ENCODE results near the gene VEGFD.

VEGFD gene, protein sequence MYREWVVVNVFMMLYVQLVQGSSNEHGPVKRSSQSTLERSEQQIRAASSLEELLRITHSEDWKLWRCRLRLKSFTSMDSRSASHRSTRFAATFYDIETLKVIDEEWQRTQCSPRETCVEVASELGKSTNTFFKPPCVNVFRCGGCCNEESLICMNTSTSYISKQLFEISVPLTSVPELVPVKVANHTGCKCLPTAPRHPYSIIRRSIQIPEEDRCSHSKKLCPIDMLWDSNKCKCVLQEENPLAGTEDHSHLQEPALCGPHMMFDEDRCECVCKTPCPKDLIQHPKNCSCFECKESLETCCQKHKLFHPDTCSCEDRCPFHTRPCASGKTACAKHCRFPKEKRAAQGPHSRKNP

DNA sequence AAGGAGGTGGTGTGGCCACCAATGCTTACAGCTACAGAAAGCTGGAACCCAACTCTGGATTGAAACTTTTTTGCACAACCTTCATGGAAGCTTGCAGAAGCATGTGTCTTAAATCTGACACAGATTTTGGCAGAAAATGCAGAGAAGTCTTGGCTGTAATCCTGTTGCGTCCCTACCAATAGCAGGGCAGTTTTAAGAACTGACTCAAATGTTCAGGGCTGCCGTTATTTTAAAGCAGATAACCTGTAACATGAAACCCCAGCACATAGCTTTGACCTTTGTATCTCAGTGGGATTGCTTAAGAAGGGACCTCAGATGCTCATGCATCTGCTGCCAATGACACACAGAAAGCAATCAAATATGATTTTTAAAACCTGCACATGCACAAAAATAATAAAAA lies at the start of gene VEGFD:
VEGFD (minus strand) TSS at position 110 of the 400 bp plus-strand sequence. CDS start 467 bp downstream, outside the sequence.
- DNase-seq (ENCODE audit: low spot score), result no peak

DNA sequence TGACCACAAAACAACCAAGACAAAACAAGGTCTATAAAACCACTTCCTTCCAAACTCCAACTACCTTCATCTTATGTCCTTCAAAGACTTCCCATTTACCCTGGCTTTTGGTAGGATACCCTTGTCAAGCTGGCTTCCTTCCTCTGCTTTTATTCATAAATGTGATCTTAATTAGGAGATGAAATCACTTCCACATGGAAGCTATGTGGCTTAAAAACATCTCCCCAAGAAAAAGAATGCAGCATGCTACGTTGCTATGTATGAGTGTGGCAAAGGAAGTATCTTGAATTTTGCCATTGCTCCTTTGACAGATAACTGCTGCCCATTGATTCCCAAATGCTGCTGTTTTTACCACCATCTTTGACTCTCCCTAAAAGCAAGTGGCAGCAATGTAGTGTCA lies 46.4 kb upstream of the VEGFD start:
- DNase-seq (ENCODE audit: low spot score), result no peak

DNA sequence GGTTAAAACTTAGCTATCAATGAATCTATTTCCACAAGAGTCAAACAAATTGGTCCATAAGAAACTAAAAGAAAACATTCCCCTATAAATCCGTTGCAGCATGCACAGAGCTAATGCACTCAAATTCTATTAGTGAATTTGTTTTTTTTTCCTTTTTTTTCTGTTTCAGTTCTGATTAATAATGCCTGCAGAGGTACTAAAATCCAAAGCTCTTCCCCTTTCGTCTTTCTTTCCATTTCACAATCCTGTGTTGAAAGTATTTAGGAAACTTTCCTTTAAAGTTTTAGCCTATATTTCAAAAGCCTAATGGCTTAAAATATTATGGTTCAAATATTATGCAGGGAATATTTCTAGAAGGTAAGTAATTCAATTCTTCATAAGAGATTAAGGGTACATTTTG lies 45.9 kb upstream of the VEGFD start:
- no peak for DNase-seq (ENCODE audit: low spot score)

DNA sequence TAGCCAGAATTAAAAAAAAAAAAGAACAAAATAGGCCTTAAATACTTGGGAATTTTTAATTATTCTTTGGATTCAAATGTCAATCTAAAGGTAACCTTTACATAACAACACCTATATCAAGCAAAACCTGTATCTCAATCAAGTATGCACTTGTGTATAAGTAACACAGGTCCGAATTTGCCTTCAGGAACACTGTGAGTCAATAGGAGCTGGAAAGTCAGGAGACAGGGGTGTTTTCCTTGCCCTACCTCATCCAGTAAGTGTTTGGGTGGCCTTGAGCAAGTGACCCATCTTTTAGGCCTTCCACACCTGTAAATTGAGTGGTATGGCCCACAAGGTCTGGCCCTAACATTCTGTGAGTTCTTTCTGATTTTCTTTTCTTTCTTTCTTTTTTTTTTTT lies 40.8 kb upstream of the VEGFD start:
- no peak for DNase-seq (ENCODE audit: low spot score)

DNA sequence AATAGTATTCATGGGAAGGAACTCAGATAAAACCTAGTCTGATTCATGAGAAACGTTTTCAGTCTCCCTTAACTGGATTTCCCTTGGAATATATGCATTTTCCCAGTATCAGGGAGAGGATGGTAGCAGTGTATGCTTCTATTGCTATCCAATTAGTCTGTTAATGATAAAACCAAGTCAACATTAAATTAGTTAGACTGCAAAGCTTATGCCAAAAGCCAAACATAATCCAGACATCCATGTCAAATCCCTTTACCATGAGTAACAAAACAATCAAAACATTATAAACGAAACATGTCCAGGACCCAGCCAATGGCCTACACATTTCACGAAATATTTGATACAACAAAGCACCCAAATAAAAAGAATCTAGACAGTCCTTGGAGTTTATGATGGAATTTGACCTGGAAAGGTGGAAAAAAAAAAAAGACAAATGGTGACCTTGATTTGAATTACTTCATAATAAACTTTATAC lies 34.5 kb upstream of the VEGFD start:
- DNase-seq (ENCODE audit: low spot score), result no peak

DNA sequence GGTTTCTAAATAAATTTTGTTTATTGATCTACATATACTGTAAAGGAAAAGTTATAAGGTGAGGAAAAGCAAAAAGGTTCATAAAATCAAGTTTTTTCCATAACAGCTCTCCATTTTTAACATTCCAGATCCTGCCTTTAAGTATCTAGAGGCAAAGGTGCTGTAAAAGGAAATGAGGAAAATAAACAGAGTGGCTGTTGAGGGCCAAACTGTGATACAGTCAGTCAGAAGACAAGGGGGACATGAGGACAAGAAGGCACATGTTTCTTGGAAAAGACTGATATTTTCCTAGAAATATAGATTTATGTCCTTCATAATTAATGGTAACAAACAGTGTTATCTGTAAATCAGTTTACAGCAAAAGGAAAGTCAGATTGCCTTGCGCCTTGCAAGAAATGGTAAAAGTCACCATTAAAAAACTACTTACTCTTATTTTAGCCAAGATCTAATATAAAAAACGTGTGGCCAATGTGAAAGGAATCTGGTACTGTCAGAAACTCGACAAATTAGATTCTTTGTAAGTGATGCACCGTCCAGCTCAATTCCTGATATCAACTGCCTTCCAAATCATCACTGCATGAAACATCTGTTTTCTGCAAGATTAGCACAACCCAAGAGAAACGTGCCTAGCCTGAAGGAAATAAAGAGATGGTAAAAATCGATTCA lies 34.0 kb upstream of the VEGFD start:
- DNase-seq (ENCODE audit: low spot score), result no peak

DNA sequence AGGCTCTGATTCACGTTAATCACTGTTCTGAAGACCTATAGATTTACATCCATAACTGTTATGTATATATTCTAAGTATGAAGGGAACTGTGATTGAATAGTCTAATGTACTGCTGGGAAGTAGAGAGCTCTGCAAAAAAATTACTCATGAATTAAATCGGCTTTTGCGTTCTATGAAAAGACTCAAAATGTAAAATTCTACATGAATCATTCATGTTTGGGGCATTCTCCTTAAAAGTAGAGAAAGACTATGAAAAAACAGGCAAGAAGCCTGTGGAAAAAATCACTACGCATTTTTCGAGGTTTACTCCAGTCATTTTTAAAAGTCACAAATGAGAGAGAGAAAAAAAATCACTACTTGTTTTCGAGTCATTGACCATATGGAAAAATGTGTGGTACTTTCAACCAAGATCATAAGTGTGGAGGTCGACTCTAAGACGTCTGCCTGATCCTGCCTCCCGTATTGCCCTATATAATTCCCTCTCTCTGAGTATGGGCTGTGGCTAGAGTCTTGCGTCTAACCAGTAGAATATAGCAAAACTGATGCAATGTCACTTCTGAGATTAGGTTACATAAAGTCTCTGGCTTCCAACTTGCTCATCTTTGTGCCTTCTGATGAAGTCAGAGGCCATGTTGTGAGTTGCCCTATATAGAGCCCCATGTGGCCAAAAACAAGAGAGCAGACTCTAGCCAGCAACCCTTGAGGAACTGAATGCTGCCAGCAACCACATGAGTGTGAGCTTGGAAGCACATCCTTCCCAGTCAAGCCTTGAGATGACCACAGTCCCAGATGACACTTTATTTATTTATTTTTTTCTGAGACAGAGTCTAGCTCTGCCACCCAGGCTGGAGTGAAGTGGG lies 32.1 kb upstream of the VEGFD start:
- no peak for DNase-seq (ENCODE audit: low spot score)

DNA sequence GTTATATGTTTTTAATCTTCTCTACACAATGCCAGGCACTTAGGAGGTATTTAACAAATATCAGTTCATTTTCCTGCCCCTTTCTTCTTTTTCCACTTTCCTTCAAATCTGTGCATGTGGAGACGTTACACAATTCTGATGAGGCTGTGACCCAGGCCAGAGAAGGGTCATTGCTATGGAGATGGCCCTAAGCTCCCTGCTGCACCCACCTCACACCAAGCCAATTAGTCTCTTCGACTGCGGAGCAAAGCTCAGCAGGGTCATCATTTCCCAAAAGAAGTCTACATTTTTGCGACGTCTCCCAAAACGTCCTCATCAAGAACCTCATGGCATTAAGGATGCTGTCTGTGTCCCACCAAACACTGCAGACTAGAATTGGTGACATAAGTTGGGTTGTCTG lies 28.9 kb upstream of the VEGFD start:
- no peak for DNase-seq (ENCODE audit: low spot score)

DNA sequence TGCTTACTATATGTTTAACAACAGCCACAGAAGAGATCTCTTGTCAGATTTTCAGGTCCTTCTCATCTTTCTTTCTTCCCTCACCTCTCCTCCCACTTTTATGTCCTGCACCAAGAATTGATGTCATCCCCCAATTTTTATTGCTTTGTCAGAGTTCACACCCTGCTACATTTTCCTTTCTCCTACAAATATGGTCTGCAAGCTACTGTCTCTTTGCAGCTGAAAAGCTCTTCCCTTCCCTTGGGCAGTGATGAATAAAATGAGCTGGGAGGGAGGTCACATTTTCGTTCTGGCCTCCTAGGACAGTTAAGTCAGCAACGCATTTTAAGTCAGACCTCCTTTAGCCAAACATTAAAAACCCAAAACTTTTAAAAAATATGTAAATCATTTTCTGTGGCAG lies 26.7 kb upstream of the VEGFD start:
- no peak for DNase-seq (ENCODE audit: low spot score)

DNA sequence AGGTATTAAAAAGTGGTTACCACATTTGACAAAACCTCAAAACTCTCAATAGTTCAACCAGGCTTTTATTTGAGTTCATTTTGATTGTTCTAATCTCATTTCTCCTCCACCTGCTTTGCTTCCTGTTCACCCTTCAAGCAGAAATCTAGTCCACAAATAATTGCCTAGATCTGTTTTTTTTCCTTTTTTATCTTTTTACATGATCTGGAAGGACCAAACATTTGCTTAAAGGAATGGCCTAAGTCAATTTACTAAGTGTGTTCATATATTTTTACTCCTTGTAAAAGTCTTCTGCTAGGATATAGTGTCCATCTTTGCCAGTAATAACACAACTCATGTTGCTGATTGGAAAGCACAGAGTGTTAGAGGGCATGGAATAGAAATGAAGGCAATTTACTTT lies 26.2 kb upstream of the VEGFD start:
- DNase-seq (ENCODE audit: low spot score), result no peak

DNA sequence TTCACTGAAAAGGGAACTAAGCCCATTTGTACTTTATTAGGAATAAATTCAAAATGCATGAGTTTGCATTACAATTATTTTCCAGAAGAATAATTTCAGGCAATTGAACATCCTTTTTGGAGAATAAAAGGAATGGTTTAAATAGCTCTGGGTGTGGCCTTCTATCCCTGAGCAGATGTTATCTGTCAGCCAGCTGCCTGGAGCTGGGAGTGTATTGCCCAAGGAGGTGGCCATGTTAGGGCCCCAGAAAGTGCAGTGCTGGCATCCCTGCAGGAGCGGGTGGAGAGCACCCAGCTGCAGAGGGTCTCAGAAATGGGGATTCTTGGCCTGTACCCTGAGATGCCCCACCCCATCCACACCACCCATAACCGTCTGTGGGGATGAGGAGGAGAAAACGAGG lies 21.6 kb upstream of the VEGFD start:
- no peak for DNase-seq (ENCODE audit: low spot score)

DNA sequence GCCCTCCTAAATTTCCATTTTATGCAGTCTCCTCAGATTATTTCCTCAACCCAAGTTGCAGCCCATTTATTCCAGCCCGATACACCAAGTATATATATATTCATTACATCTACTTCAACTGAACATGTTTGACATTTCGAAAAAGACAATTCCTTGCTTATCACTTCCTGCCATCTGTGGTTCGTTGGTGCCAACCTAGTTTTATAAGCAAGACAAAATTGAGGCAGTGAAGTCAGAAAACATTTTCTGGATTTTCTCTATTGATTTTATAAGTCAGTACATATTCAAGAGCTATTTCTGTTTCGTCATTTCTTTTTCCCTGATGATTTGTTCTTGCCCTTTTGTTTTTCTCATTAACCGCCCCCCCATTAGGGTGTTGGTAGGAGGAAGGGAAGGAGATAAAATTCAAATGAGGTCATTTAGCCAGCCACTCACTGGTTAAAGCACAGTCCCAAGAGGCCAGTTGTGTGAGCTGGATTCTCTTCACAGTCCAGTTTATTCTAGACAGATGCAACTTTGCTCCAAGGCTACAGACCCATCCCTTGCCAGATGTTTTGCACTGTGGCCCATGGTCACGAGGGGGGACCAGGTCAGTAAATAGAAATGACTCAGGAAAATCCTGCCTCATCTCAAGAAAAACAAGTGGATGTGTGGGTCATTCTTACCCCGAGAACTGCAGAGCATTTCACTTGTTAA lies 20.3 kb upstream of the VEGFD start:
- DNase-seq (ENCODE audit: low spot score), result peak; percentile 20

DNA sequence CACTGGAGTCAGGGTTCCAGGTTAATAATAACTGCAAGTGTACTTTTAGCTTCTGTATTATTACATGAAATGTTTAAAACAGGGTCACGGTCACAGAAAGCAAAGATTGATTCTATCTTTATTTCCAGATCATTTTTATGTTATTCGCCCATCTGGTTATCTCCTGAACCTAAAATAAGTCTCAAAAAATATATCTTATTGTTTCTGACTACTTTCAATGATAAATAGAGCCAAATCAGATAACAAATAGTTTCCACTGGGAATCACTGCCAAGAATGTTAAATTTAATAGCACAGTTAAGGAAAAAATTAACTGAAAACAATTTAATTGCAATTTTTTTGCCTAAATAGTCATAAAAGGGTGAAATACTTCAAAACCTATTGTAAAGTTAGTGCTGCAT lies 17.2 kb upstream of the VEGFD start:
- no peak for DNase-seq (ENCODE audit: low spot score)

DNA sequence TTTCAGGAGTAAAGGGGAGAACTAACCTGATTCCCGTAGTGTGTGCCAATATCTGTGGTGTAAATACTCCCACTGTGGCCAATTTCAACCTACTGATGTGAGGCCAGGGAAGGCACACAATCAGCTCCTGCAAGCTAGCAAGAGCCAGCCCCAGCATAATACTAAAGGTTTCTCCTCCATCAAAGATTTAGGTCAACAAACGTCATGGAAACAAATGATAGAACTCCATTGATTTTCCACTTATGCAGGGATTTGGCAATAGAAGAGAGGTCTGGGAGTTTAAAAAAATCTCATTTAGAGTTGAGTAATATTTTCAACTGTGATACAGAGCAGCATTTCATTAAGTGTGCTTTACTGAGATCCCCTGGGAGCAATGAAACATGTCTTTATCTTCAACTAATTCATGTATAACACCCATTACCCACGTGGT lies 15.8 kb upstream of the VEGFD start:
- DNase-seq (ENCODE audit: low spot score), result no peak

DNA sequence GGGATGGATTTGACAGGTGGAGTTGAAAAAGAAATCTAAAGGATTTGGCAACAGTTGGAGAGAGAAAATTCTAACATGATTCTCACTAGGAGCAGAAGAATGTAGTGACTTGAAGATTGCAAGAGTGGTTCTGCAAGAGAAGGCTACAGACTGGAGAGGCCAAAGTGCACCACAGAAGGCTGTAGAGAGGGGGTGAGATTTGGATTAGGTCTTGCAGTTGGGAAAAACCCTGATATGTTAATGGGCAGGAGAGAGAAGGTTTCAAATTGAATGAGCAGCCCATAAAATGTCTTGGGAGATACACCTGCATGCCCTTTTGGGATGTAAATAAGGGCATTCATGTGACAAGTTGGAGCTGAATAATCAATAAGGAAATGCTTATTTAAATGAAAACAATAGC lies 14.7 kb upstream of the VEGFD start:
- no peak for DNase-seq (ENCODE audit: low spot score)

DNA sequence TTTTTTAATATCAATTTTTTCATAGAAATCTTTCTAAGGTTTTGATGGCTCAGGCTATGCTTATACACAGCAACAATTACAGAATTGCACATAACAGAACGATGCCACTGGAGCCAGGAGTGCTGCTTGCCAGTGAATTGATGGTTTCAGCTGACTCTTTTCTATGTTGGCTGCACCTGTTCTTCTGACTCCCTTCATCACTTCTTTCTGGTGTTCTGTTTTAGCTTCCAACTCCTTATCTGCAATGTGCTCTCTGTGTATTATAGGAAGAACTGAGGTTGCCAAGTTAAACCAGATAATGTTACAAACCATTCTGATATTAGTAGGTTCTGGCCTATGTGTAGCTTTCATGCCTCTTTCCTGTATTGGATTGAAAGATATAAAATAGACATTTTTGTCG lies 11.6 kb upstream of the VEGFD start:
- no peak for DNase-seq (ENCODE audit: low spot score)

DNA sequence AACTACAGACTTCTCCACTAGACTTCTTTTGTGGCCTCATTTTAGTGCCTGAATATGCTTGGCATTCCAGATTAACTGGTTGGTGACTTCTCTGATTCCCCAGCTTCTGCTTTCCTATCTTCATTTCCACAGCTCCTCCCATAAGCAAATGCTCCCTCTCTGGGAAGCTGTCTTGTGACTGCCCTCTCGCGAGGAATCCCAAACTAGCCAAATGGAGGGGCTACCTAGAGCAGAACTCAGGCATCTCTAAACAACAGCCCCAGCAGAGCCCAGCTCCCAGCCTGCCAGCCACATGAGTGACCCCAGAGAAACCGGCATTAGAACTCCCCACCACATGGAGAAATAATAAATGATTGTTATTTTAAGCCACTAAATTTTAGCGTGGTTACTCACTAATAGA lies 7.6 kb upstream of the VEGFD start:
- no peak for DNase-seq (ENCODE audit: low spot score)

DNA sequence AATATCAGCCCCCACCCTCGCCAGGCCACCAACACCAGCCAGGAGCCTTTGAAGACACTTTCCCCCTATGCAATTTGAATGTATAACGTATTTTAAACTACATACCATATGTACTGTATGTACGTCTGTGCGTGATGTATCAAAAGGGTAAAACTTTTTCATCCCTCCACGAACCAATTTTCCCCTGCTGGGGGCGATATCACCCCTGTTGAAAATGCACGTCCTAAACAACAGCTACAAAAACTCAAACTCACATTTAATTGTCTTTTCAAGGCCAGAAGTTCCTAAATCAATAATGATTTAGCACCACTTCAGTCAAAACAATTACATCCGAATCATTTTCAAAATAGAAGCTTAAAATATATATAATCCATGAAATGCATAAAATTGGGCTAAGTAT lies 1.4 kb downstream of the VEGFD start:
- no peak for DNase-seq (ENCODE audit: low spot score)

DNA sequence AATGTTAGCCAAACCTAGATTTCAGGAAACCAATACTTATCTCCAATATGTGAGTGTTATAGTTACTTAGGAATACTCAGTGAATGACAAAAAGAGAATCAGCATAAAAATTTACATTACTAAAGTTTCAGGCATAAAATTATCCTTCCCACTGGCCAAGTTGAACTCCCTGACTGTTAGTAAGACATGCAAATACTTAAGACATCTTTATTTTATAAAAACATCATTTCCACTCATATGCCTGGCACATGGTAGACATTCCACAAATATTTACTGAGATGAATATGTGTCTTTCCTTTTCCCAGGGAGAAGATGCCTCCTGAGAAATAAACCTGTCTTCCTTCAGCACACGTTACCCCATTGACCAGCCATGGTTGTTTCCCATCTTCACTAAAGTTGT lies 7.3 kb downstream of the VEGFD start:
- no peak for DNase-seq (ENCODE audit: low spot score)

DNA sequence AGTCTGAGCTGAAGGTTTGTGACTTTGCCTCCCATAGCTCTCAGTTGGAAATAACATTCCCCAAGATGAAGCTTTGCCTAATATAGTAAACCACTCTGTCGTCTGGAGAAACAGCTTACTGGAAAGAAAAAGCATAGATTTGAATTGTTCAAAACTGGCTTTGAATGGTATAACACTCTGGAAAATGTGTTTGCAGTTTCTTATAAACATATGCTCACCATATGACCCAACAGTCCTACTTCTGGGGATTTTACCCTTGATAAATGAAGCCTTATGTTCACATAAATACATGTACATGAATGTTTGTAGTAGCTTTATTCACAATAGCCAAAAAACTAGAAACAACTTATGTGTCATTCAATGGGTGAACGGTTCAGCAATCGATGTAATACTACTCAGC lies 10.2 kb downstream of the VEGFD start:
- DNase-seq (ENCODE audit: low spot score), result no peak

DNA sequence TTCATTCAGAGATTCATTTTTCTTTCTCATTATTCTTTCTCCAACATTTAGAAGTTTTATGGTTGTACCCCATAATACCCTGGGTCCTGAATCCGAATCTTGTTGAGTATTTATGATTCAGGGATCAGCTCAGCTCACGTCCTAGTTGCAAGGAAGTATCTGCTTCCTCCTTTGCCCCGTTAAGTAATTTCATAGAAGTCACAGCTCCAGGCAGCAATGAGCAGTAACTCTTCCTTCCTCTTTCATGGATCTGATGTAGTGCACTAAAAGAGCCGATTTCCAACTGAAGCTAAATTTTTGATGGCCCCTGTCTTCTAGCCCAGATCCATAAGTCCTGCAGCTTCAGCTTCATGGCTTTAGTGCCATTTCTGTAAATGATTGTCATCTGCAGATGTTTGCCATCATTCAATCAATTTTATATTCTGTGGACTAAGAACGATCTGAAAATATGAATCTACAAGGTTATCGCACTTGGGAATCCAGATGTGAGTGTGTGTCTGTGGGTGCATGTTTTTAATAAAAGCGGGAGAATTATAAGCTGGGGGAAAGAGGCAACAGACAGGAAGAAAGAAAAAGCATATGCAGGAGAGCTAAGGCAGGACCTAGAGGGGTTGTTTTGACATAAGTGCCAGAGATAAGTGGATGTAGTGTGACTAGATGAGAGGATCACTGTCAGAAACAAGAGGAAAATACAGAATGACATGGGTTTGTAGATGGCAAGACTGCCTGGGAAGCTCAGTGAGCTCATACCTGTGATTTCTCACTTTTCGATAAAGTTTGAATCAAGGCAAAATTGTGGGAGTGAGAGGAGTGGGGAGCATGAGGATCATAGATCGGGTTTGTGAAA lies 17.5 kb downstream of the VEGFD start:
- no peak for DNase-seq (ENCODE audit: low spot score)
